ENCODE results near the gene C3orf20.
A peak's percentile ranks its signal among the peaks of the same experiment; 100 is the strongest.
"Not testable (repeated sequence)": the region's sequence is repeated elsewhere in the genome, so short reads cannot be mapped to it uniquely, and the experiment has no call there.

C3orf20 gene

DNA sequence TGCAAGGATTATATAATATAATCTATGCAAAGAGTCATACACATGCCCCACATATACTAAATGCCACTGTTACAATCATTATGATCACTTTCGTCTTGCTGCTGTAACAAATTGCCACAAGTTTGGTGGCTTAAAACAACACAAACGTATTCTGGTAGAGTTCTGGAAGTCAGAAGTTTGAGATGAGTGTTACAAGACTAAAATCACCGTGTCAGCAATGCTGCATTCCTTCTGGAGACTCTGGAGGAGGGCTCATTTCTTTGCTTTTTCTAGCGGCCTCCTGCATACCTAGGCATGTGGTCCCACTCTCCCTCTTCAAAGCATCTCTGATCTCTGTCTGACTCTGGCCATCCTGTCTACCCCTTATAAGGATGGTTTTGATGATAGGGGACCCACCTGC, 24.7 kb upstream of the C3orf20 start:
- Histone ChIP-seq H3K9ac (ENCODE audit: low read depth, low read length) (no peak overlapping the region), H3K9me3 (ENCODE audit: insufficient read depth, low read depth, low read length) (no peaks in the 10 kb centered on the region), H3K4me1 (ENCODE audit: insufficient read depth, low read length) (no peaks in the 10 kb centered on the region), H3K27ac (ENCODE audit: low read depth, low read length) (no peak overlapping the region), H3K4me3 (ENCODE audit: low read length) (no peak overlapping the region), H3K27me3 (ENCODE audit: insufficient read depth, low read length) (peaks cover 9% of the 10 kb centered on the region), H3K36me3 (ENCODE audit: insufficient read depth, low read length) (peaks cover 13% of the 10 kb centered on the region)
- WGBS, result 95% methylated on average over 4 of the region's 4 CpGs

DNA sequence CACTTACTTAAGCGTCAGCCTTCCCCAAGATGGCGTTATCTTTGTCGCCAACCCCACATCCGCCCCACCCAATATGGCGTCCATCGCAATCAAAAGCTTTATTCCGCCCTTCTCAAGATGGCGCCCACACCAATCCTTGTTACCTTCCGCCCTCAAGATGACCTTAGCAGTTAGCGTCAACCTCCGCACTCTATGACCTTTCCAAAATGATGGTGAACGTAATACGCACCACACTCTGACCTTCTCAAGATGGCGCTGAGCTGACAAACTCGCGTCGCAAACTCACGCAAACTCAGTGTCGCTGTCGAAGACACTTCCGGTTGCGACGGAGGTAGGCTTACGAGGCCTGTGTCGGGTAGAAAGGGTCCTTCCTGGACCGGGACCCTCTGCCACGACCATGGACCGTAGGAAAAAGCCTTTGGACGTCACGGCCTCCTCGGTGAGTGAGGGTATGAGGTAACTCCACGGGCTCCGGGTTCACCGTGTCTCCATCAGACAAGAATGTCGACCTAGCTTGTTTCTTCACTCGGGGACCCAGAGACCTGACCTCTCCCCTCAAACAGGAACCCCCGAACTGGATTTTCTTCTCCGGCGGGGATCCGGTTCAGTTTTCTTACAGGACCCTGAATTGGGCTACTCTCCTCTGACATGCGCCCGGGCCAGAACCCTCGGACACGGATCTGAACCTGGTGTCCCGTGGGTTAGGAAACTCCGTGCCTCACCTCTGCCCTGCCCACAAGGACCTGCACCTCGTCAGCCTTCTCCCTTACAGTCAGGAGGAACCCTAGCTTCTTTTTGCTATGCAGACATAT, 23.3 kb upstream of the C3orf20 start, which contains the start of gene CCDC174:
TSS of gene CCDC174 (plus strand) at position 323 of the 812 bp plus-strand sequence. CDS start at position 398, 75 bp downstream.
- H3K36me3 ChIP-seq (ENCODE audit: insufficient read depth, low read length), result peaks cover 27% of the 10 kb centered on the region
- H3K27me3 ChIP-seq (ENCODE audit: insufficient read depth, low read length), result peaks cover 9% of the 10 kb centered on the region
- peak within 1 kb of the TSS; percentile 83 for H3K4me3 ChIP-seq (ENCODE audit: low read length)
- under 1% methylated on average over 47 of the region's 47 CpGs for WGBS
- no peaks in the 10 kb centered on the region for H3K9me3 ChIP-seq (ENCODE audit: insufficient read depth, low read depth, low read length)
- peak within 1 kb of the TSS; percentile 74 for H3K9ac ChIP-seq (ENCODE audit: low read depth, low read length)
- no peaks in the 10 kb centered on the region for H3K4me1 ChIP-seq (ENCODE audit: insufficient read depth, low read length)
- peak within 1 kb of the TSS; percentile 31; the same call in 1 of the 2 replicates for H3K27ac ChIP-seq (ENCODE audit: low read depth, low read length)

DNA sequence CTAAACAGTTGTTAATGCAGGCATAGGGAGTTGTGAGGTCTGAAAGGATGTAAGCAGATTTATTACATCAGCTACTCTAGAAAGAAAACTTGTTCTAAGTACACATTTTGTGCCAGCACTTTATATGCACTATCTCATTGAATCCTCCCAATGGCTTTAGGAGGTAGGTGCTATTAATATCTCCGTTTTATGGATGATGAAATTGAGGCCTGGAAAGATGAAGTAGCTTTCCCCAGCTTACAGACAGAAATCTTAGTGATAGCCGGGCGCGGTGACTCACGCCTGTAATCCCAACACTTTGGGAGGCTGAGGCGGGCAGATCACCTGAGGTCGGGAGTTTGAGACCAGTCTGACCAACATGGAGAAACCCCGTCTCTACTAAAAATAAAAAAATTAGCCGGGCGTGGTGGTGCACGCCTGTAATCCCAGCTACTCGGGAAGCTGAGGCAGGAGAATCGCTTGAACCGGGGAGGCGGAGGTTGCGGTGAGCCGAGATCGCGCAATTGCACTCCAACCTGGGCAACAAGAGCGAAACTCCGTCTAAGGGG, 22.5 kb upstream of the C3orf20 start:
- H3K36me3 ChIP-seq (ENCODE audit: insufficient read depth, low read length), result peaks cover 35% of the 10 kb centered on the region
- H3K27ac ChIP-seq (ENCODE audit: low read depth, low read length); H3K27me3 ChIP-seq (ENCODE audit: insufficient read depth, low read length); H3K4me1 ChIP-seq (ENCODE audit: insufficient read depth, low read length); H3K9me3 ChIP-seq (ENCODE audit: insufficient read depth, low read depth, low read length): not testable (repeated sequence)
- WGBS, result 92% methylated on average over 21 of the region's 21 CpGs
- H3K9ac ChIP-seq (ENCODE audit: low read depth, low read length), result peak overlapping the region; percentile 74
- peak overlapping the region; percentile 83 for H3K4me3 ChIP-seq (ENCODE audit: low read length)

DNA sequence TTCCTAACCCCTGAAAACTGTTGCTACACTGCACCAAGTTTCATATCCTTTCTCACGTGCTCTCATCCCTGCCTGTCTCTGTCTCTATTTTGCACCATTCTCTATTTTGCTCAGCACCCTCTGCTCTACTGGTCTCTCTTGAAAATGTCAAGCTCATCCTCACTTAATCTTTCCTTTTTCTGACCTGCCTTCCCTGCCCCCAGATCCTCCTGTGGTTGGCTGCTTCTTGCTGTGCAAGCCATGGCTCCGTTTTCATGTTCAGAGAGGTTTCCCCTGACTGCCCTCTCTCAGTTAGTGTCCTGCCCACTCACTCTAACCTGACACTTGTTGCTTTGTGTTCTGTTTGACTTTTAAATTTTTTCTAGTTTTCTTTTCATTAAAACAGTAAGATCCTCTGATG, 17.4 kb upstream of the C3orf20 start:
- 96% methylated on average over 2 of the region's 2 CpGs for WGBS
- H3K36me3 ChIP-seq (ENCODE audit: insufficient read depth, low read length), result peaks cover 85% of the 10 kb centered on the region
- H3K27me3 ChIP-seq (ENCODE audit: insufficient read depth, low read length), result no peaks in the 10 kb centered on the region
- no peak overlapping the region for H3K4me3 ChIP-seq (ENCODE audit: low read length)
- no peaks in the 10 kb centered on the region for H3K9me3 ChIP-seq (ENCODE audit: insufficient read depth, low read depth, low read length)
- H3K9ac ChIP-seq (ENCODE audit: low read depth, low read length), result no peak overlapping the region
- no peak overlapping the region for H3K27ac ChIP-seq (ENCODE audit: low read depth, low read length)
- no peaks in the 10 kb centered on the region for H3K4me1 ChIP-seq (ENCODE audit: insufficient read depth, low read length)

DNA sequence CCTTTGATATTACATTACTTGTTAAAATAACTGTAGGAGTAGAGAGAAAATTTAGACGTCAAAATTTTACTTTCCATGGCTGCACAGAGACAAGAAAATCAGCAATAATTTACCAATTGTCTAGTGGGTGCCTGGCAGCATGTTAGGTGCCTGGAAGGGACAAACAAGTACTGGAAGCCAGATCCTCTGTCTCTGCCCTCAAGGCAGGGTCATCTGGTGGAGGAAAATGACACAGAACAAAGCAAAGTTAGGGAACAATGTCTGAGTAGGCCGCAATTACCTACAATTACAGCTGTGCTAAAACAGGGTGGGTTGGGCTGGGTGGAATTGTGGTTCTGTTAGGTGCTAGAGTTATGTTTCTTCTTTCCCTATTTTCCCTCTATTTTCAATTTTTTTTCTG, 16.0 kb upstream of the C3orf20 start:
- Histone ChIP-seq H3K36me3 (ENCODE audit: insufficient read depth, low read length) (peaks cover 99% of the 10 kb centered on the region), H3K4me3 (ENCODE audit: low read length) (no peak overlapping the region), H3K9ac (ENCODE audit: low read depth, low read length) (no peak overlapping the region), H3K27ac (ENCODE audit: low read depth, low read length) (no peak overlapping the region), H3K9me3 (ENCODE audit: insufficient read depth, low read depth, low read length) (no peaks in the 10 kb centered on the region), H3K27me3 (ENCODE audit: insufficient read depth, low read length) (no peaks in the 10 kb centered on the region), H3K4me1 (ENCODE audit: insufficient read depth, low read length) (no peaks in the 10 kb centered on the region)
- 100% methylated on average over 2 of the region's 2 CpGs for WGBS

DNA sequence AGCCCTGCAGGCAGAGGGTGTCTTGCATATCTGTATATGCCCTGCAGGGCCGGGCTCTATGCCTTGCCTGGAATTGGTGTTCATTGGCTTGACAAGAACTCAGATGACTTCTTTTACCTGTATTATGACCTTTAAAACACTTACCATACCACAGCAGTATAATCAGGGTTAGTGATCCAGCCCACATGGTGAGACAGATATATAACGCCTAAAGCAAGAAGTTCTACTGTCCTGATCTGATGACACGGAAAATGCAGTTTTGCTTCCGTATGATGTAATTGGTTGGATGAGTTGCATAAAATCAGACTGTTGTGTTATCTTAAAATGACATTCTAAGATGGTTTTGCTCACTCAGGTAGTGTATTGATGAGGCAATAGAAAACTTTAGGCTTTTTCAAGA, 14.0 kb upstream of the C3orf20 start:
- H3K36me3 ChIP-seq (ENCODE audit: insufficient read depth, low read length), result peaks cover 98% of the 10 kb centered on the region
- no peaks in the 10 kb centered on the region for H3K27me3 ChIP-seq (ENCODE audit: insufficient read depth, low read length)
- no peak overlapping the region for H3K27ac ChIP-seq (ENCODE audit: low read depth, low read length)
- WGBS, result 95% methylated on average over 4 of the region's 4 CpGs
- H3K9me3 ChIP-seq (ENCODE audit: insufficient read depth, low read depth, low read length), result no peaks in the 10 kb centered on the region
- H3K4me3 ChIP-seq (ENCODE audit: low read length), result no peak overlapping the region
- H3K9ac ChIP-seq (ENCODE audit: low read depth, low read length), result no peak overlapping the region
- H3K4me1 ChIP-seq (ENCODE audit: insufficient read depth, low read length), result no peaks in the 10 kb centered on the region

DNA sequence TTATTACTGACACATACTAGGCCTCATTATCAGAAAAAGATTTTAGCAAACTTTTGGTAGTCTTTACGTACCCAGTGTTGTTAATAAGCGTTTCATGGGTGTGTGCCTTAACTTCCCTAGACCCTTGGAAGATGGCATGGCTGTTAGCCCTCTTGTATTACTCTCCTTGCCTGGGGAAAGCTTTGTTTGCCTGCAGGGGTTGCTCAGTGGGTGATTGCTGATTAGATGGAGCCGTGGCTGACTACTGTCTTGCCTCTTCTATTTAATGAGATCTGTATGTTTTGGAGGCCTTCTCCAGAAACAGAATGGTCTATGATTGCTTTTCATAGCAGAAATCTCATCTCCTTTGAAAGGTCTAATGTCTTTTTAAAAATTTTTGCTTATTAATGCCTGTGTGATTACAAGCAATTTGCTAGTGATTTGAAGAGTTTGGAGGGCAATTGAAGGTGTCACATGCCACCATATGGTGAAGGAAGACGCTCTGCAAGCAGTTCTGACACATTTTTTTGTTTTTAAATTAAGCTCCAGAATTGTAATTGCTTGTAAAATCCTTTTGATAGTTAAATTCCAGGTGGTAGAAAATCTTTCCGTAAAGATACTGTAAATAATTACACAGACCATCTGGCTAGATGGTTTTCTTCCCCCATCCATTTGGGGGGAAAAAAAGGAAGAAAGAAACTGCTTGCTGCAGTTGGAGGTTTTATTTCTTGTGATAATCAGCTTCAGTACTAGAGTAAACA, 11.4 kb upstream of the C3orf20 start:
- H3K27me3 ChIP-seq (ENCODE audit: insufficient read depth, low read length), result no peaks in the 10 kb centered on the region

DNA sequence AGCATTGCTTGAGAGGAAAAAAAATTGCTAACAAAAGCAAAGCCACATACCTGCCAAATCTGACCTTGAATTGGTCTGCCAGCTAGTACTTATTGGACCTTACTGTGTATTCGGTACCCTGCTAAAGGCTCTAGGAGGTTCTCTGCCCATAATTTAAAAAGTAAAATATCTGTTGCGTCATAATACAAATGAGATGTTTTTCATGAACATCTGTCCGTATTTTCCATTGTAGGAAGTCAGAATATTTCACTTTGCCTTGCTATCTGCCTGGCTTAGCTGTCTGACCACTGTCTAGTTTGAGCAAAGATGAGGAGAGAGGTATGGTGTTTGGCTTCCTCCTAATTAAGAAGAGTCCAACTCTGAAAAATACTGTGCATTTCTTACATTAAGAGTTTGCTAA, 10.8 kb upstream of the C3orf20 start:
- Histone ChIP-seq H3K27ac (ENCODE audit: low read depth, low read length) (no peak overlapping the region), H3K4me1 (ENCODE audit: insufficient read depth, low read length) (no peaks in the 10 kb centered on the region), H3K36me3 (ENCODE audit: insufficient read depth, low read length) (peaks cover 96% of the 10 kb centered on the region), H3K9me3 (ENCODE audit: insufficient read depth, low read depth, low read length) (no peaks in the 10 kb centered on the region), H3K4me3 (ENCODE audit: low read length) (no peak overlapping the region), H3K9ac (ENCODE audit: low read depth, low read length) (no peak overlapping the region), H3K27me3 (ENCODE audit: insufficient read depth, low read length) (no peaks in the 10 kb centered on the region)
- 93% methylated on average over 3 of the region's 3 CpGs for WGBS

More for the DNA sequence above, 11.4 kb upstream of the C3orf20 start:
- Histone ChIP-seq H3K4me1 (ENCODE audit: insufficient read depth, low read length) (no peaks in the 10 kb centered on the region), H3K9me3 (ENCODE audit: insufficient read depth, low read depth, low read length) (no peaks in the 10 kb centered on the region), H3K9ac (ENCODE audit: low read depth, low read length) (no peak overlapping the region), H3K27ac (ENCODE audit: low read depth, low read length) (no peak overlapping the region), H3K36me3 (ENCODE audit: insufficient read depth, low read length) (peaks cover 96% of the 10 kb centered on the region), H3K4me3 (ENCODE audit: low read length) (no peak overlapping the region)
- WGBS, result 91% methylated on average over 4 of the region's 5 CpGs

DNA sequence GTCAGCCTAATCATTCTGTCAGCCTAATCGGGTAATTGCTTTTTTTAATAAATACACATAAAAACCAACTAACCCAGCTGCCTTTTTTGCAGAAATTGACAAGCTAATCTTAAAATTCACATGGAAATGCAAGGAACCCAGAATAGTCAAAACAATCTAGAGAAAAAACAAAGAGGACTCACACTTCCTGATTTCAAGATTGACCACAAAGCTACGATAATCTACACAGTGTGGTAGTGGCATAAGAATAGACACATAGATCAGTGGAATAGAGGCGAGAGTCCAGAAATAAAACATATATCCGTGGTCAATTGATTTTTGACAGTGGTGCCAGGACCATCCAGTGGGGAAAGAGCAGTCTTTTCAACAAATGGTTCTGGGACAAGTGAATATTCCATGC, 2.4 kb upstream of the C3orf20 start:
- no peaks in the 10 kb centered on the region for H3K9me3 ChIP-seq (ENCODE audit: insufficient read depth, low read depth, low read length)
- H3K27ac ChIP-seq (ENCODE audit: low read depth, low read length), result no peak overlapping the region
- no peak overlapping the region for H3K4me3 ChIP-seq (ENCODE audit: low read length)
- WGBS, result 95% methylated on average over 4 of the region's 4 CpGs
- H3K9ac ChIP-seq (ENCODE audit: low read depth, low read length), result no peak overlapping the region
- H3K36me3 ChIP-seq (ENCODE audit: insufficient read depth, low read length), result peaks cover 53% of the 10 kb centered on the region
- no peaks in the 10 kb centered on the region for H3K4me1 ChIP-seq (ENCODE audit: insufficient read depth, low read length)
- H3K27me3 ChIP-seq (ENCODE audit: insufficient read depth, low read length), result no peaks in the 10 kb centered on the region

DNA sequence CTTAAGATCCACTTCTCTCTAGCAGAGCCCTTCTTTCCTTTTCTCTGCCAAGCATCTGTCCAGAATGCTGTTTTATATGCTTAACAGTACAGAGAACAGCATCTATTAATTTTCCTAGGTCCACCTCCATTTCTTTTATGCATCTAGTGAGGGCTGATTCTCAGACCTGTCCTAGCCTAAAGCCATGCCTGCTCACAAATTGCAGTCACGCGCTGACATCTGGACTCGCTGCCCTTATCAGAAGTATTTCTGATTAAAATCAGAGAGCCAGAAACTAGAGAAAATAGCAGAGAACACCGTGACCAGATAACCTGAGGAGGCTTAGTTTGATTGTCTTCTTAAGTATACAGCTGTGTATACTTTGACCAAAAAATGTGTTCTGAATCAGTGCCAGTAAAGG, 1.9 kb downstream of the C3orf20 start:
- Histone ChIP-seq H3K27me3 (ENCODE audit: insufficient read depth, low read length) (no peaks in the 10 kb centered on the region; the same call in 1 of the 2 replicates), H3K9ac (ENCODE audit: low read depth, low read length) (no peak overlapping the region), H3K9me3 (ENCODE audit: insufficient read depth, low read depth, low read length) (peaks cover 8% of the 10 kb centered on the region), H3K4me3 (ENCODE audit: low read length) (no peak overlapping the region), H3K4me1 (ENCODE audit: insufficient read depth, low read length) (no peaks in the 10 kb centered on the region), H3K27ac (ENCODE audit: low read depth, low read length) (no peak overlapping the region), H3K36me3 (ENCODE audit: insufficient read depth, low read length) (peaks cover 10% of the 10 kb centered on the region)
- 82% methylated on average over 4 of the region's 4 CpGs for WGBS

DNA sequence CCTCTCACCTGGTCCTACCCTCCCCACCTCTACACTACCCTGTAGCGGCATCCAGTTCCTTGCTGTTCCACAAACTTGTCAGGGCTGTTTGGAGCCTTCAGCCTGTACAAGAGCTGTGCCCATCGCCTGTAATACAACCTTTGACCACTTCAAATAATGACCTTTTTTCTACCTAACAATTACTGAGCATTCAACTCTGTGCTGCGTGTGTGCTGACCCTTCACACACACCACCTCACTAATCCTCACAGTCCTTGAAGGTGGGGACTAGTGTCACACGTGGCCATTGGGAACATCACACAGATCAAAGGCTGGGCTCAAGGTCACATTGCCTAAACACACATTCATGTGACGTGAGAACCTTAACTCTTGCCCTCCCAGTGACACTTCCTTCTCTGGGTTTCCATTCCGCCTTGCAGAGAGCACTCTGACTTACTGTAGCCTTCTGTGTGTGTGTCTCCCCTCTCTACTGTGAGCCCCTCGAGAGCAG, 3.1 kb downstream of the C3orf20 start:
- Histone ChIP-seq H3K9me3 (ENCODE audit: insufficient read depth, low read depth, low read length) (peaks cover 8% of the 10 kb centered on the region), H3K9ac (ENCODE audit: low read depth, low read length) (no peak overlapping the region), H3K4me1 (ENCODE audit: insufficient read depth, low read length) (no peaks in the 10 kb centered on the region), H3K4me3 (ENCODE audit: low read length) (no peak overlapping the region), H3K27me3 (ENCODE audit: insufficient read depth, low read length) (no peaks in the 10 kb centered on the region; the same call in 1 of the 2 replicates), H3K27ac (ENCODE audit: low read depth, low read length) (no peak overlapping the region), H3K36me3 (ENCODE audit: insufficient read depth, low read length) (no peaks in the 10 kb centered on the region)
- 71% methylated on average over 7 of the region's 7 CpGs for WGBS

All from HUES64 (cell line).